ENCODE results near the gene JAKMIP2.

DNA sequence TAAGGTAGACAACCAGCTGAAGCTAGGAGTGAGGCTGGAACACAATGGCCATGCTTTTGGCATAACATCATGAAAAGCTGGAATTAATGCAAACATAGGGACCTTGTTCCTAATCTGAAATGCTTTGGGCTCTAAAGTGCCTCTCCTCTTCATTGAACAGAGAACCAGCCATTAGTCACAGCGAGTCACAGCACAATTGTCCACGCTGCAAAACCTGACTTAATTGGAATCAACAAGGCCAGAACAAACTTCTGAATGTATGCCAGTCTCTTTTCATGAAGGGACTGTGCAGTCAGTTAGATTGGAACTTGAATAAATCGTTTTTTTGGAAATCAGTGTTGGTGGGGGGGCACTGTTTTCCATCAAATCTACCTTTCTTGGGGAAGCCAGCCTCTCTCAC is 96.5 kb downstream of the JAKMIP2 start:
- TF ChIP-seq, protein P1, sequence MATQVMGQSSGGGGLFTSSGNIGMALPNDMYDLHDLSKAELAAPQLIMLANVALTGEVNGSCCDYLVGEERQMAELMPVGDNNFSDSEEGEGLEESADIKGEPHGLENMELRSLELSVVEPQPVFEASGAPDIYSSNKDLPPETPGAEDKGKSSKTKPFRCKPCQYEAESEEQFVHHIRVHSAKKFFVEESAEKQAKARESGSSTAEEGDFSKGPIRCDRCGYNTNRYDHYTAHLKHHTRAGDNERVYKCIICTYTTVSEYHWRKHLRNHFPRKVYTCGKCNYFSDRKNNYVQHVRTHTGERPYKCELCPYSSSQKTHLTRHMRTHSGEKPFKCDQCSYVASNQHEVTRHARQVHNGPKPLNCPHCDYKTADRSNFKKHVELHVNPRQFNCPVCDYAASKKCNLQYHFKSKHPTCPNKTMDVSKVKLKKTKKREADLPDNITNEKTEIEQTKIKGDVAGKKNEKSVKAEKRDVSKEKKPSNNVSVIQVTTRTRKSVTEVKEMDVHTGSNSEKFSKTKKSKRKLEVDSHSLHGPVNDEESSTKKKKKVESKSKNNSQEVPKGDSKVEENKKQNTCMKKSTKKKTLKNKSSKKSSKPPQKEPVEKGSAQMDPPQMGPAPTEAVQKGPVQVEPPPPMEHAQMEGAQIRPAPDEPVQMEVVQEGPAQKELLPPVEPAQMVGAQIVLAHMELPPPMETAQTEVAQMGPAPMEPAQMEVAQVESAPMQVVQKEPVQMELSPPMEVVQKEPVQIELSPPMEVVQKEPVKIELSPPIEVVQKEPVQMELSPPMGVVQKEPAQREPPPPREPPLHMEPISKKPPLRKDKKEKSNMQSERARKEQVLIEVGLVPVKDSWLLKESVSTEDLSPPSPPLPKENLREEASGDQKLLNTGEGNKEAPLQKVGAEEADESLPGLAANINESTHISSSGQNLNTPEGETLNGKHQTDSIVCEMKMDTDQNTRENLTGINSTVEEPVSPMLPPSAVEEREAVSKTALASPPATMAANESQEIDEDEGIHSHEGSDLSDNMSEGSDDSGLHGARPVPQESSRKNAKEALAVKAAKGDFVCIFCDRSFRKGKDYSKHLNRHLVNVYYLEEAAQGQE (IDR thresholded peaks at IDR 0.05; ENCODE audit: low read depth, low read length) = no peak
- TF ChIP-seq, protein P2, sequence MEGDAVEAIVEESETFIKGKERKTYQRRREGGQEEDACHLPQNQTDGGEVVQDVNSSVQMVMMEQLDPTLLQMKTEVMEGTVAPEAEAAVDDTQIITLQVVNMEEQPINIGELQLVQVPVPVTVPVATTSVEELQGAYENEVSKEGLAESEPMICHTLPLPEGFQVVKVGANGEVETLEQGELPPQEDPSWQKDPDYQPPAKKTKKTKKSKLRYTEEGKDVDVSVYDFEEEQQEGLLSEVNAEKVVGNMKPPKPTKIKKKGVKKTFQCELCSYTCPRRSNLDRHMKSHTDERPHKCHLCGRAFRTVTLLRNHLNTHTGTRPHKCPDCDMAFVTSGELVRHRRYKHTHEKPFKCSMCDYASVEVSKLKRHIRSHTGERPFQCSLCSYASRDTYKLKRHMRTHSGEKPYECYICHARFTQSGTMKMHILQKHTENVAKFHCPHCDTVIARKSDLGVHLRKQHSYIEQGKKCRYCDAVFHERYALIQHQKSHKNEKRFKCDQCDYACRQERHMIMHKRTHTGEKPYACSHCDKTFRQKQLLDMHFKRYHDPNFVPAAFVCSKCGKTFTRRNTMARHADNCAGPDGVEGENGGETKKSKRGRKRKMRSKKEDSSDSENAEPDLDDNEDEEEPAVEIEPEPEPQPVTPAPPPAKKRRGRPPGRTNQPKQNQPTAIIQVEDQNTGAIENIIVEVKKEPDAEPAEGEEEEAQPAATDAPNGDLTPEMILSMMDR (IDR thresholded peaks at IDR 0.05) = no peak
- no peak for TF ChIP-seq ELF1 (IDR thresholded peaks at IDR 0.05)
- no peak for TF ChIP-seq RCOR1 (IDR thresholded peaks at IDR 0.05; ENCODE audit: low read length)
- TF ChIP-seq EP300 (IDR thresholded peaks at IDR 0.05; ENCODE audit: borderline replicate concordance in 1 of 2, low read depth in 1 of 2, low read length in 1 of 2) = no peak
- no peak for TF ChIP-seq TEAD4 (IDR thresholded peaks at IDR 0.05; ENCODE audit: borderline replicate concordance, insufficient read depth)
- TF ChIP-seq, protein P3, sequence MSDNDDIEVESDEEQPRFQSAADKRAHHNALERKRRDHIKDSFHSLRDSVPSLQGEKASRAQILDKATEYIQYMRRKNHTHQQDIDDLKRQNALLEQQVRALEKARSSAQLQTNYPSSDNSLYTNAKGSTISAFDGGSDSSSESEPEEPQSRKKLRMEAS (IDR thresholded peaks at IDR 0.05; ENCODE audit: low read depth) = no peak
- no peak for TF ChIP-seq CHD2 (IDR thresholded peaks at IDR 0.05; ENCODE audit: low read length, partially characterized antibody)
- TF ChIP-seq GABPA (IDR thresholded peaks at IDR 0.05; ENCODE audit: low read depth) = no peak
- no peak for TF ChIP-seq POLR2AphosphoS5 (IDR thresholded peaks at IDR 0.05; ENCODE audit: low read depth, low read length)
- no peak for TF ChIP-seq TAF1 (IDR thresholded peaks at IDR 0.05; ENCODE audit: borderline replicate concordance, low read depth, low read length)
- TF ChIP-seq, protein P4, sequence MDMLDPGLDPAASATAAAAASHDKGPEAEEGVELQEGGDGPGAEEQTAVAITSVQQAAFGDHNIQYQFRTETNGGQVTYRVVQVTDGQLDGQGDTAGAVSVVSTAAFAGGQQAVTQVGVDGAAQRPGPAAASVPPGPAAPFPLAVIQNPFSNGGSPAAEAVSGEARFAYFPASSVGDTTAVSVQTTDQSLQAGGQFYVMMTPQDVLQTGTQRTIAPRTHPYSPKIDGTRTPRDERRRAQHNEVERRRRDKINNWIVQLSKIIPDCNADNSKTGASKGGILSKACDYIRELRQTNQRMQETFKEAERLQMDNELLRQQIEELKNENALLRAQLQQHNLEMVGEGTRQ (IDR thresholded peaks at IDR 0.05; ENCODE audit: borderline replicate concordance, low read depth, low read length) = no peak
